GM21515 (cell line): Measurements from ENCODE around the gene EMX1.

Experiments used
- ATAC-seq: cut with Tn5 transposase; IDR thresholded peaks from one replicate; pipeline ENCODE4 v1.9.1; 2021; ENCODE audit not compliant: unreplicated experiment

The EMX1 gene

GRCh38 chr2:72924353-72925240, 7.3 kb downstream of the EMX1 start:
- no peak for ATAC-seq

GRCh38 chr2:72925328-72925943, 8.1 kb downstream of the EMX1 start:
- no peak for ATAC-seq

- no peak for ATAC-seq
Measured at GRCh38 chr2:72926368-72926767, 9.0 kb downstream of the EMX1 start.

- ATAC-seq: no peak
Measured at GRCh38 chr2:72926811-72927465, 9.6 kb downstream of the EMX1 start.

GRCh38 chr2:72927619-72928550, 10.6 kb downstream of the EMX1 start:
- no peak for ATAC-seq

- no peak for ATAC-seq
Measured at GRCh38 chr2:72929010-72929409, 11.7 kb downstream of the EMX1 start.

GRCh38 chr2:72931280-72931910, 14.1 kb downstream of the EMX1 start:
- ATAC-seq: no peak

GRCh38 chr2:72932045-72932740, 14.9 kb downstream of the EMX1 start:
- ATAC-seq: no peak

- ATAC-seq: no peak
Measured at GRCh38 chr2:72932805-72933204, 15.5 kb downstream of the EMX1 start.

- no peak for ATAC-seq
Measured at GRCh38 chr2:72933207-72933606, 15.9 kb downstream of the EMX1 start.

GRCh38 chr2:72933646-72934151, 16.4 kb downstream of the EMX1 start:
- no peak for ATAC-seq

- ATAC-seq: no peak
Measured at GRCh38 chr2:72934683-72935610, 17.6 kb downstream of the EMX1 start.

- no peak for ATAC-seq
Measured at GRCh38 chr2:72935611-72935957, 18.3 kb downstream of the EMX1 start.

GRCh38 chr2:72936660-72937355, 19.5 kb downstream of the EMX1 start:
- ATAC-seq: no peak

GRCh38 chr2:72937356-72937669, 20.0 kb downstream of the EMX1 start:
- no peak for ATAC-seq

GRCh38 chr2:72938455-72938854, 21.1 kb downstream of the EMX1 start:
- no peak for ATAC-seq

GRCh38 chr2:72940361-72940760, 23.0 kb downstream of the EMX1 start:
- ATAC-seq: no peak

- ATAC-seq: no peak
Measured at GRCh38 chr2:72940786-72941185, 23.5 kb downstream of the EMX1 start.
